NCI-H2107 treated with DMSO at 0.1 percent for 48 hours (cell line): ENCODE data around the gene ZNF765.
"Not testable (repeated sequence)": the region's sequence is repeated elsewhere in the genome, so short reads cannot be mapped to it uniquely, and the experiment has no call there.

Experiments used
- DNase-seq: peaks from one replicate; lab custom pipeline; 2025; ENCODE audit not compliant: unreplicated experiment; lab: John Stamatoyannopoulos, UW

The ZNF765 gene

DNA sequence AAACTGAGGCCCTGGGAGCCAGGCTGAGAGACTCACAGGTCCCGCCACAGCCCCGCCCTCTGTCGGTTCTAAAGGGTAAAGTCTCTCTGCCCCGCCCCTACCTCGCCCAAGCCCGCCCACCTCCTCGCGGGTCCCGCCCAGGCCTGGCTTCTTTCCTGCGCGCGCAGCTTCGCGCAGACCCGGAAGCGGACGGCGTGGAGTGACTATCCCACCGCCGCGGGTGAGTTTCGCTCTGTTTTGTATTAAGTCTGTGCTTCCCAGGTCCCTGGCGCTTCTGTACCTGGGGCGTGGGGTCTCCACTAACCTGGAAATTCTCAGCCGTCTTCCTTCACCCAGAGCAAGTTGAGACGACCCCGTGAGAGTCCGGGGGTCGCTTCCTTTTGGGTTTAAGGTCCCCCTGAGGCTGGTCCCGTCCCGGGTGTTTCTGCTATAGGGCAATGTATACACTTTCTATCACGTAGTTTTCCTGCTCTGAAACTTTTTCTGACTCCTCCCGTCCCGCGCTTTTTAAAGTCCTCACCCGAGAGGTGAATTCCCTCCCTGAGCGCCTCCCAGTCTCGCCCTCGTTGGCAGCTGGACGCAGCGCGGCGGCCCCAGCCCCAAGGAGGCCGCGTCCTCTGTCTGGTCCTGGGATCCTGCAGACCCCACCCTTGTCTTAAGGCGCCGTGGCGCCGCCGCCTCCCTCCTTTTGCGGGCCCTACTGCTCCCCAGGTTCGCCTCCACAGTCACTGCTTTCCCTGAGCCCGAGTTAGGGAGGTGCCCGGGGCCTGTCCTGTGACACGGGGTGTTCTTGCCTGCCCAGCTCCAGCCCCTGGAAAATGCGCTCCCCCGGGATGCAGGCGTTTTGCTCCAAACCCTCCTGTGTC lies at the start of gene ZNF765:
ZNF765 (plus strand) TSS at position 176 of the 866 bp plus-strand sequence. CDS start 2,867 bp downstream, outside the sequence.
- peak; percentile 76 for DNase-seq

GRCh38 chr19:53355739-53356138 lies 39.2 kb upstream of the ZNF765 start:
- DNase-seq: no peak

- no peak for DNase-seq
Measured at GRCh38 chr19:53357821-53358581, 36.9 kb upstream of the ZNF765 start.

- DNase-seq: not testable (repeated sequence)
Measured at GRCh38 chr19:53360056-53360455, 34.9 kb upstream of the ZNF765 start.

GRCh38 chr19:53365134-53365898 lies 29.6 kb upstream of the ZNF765 start, which contains the start of gene ZNF525:
Gene ZNF525 (plus strand): TSS chr19:53365705. CDS start chr19:53372282, 6,577 bp downstream.
- peak; percentile 86 for DNase-seq

DNA sequence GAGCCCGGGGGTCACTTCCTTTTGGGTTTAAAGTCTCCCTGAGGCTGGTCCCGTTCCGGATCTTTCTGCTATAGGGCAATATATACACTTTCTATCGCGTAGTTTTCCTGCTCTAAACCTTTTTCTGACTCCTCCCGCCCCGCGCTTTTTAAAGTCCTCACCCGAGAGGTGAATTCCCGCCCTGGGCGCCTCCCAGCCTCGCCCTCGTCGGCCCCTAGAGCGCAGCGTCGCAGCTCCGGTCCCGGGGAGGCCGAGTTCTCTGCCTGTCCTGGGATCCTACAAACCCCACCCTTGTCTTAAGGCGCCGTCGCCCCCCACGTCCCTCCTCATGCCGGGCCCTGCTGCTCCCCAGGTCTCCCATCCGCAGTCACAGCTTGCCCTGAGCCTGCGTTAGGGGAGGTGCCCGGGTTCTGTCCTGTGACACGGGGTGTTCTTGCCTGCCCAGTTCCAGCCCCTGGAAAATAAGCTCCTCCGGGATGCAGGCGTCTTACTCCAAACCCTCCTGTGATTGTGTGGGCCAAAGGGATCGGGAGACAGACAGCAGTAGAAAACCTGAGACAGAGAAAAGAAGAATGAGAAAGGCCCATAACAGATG lies 29.0 kb upstream of the ZNF765 start:
- DNase-seq: no peak

DNA sequence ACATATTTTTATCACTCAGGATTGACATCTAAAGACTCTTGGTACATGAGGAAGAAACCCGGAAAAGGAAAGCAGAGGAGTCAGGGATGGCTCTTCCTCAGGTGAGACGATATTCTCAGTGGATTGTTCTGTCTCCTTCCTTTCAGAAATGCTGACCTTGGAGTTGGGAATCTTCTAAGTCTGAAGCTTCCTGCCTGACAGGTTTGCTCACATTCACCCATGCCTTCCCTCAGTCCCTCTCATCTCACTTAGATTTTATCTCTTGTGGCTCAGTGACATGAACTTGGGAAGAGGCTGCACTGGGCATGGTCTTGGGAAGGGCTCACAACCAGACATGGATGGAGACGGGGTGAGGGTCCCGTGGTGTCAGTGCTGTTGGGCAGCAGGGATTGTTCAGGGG lies 22.8 kb upstream of the ZNF765 start:
- no peak for DNase-seq

- no peak for DNase-seq
Measured at GRCh38 chr19:53374288-53374687, 20.7 kb upstream of the ZNF765 start.

DNA sequence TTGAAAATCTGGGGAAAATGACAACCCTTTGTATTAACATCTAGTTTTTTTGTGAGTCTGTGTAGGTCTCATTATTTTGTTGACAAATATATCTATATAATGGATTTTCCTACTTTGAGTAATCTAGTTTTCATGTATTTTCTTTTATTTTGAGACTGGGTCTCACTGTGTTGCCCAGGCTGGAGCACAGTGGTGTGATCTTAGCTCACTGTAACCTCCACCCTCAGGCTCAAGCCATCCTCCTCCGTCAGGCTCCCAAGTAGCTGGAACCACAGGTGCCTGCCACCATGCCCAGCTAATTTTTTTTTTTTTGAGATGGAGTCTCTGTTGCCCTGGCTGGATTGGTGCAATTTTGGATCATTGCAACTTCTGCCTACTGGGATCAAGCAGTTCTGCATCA lies 20.2 kb upstream of the ZNF765 start:
- no peak for DNase-seq

- DNase-seq: no peak
Measured at GRCh38 chr19:53381376-53381775, 13.6 kb upstream of the ZNF765 start.

GRCh38 chr19:53388168-53388567 lies 6.8 kb upstream of the ZNF765 start:
- DNase-seq: no peak

- no peak for DNase-seq
Measured at GRCh38 chr19:53388904-53389303, 6.0 kb upstream of the ZNF765 start.

DNA sequence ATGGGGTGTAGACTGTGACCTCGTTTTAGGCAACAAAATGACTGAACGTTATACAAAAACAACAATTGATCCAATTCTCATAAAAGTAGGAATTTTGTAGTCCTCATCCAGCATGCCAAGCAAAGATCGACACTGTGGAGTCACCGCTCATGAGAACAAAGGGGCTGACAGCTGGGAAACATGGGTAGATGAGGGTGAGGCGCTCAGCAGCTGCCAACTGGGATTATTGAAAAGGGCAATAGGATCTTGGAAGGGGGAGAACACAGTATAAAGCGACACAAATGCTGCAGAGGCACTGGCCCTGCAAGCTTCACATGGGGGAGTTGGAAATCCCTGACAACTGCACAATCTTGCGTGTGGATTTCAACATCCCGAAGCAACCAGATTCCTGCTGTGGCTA lies 5.4 kb upstream of the ZNF765 start:
- DNase-seq: no peak

- no peak for DNase-seq
Measured at GRCh38 chr19:53389978-53390377, 5.0 kb upstream of the ZNF765 start.

- no peak for DNase-seq
Measured at GRCh38 chr19:53394522-53394973, 401 bp upstream of the ZNF765 start.

- not testable (repeated sequence) for DNase-seq
Measured at GRCh38 chr19:53395840-53396524, 1.0 kb downstream of the ZNF765 start.

DNA sequence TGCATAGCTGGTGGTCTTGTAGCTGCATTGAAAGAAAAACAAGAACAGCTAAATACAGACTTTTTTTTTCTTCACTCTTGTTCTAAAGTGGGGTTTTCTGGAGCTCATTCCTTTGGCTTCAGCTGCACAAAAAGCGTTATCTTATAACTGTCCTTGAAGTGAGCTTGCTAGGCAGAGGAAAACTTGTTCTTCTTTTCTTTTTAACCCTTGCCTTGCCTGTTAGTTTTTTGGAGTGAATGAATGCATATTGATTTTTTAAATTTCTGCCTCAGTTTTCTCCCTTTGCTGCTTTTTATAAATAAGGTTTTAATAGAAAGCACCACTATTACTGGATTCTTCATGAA lies 1.5 kb downstream of the ZNF765 start:
- DNase-seq: no peak

DNA sequence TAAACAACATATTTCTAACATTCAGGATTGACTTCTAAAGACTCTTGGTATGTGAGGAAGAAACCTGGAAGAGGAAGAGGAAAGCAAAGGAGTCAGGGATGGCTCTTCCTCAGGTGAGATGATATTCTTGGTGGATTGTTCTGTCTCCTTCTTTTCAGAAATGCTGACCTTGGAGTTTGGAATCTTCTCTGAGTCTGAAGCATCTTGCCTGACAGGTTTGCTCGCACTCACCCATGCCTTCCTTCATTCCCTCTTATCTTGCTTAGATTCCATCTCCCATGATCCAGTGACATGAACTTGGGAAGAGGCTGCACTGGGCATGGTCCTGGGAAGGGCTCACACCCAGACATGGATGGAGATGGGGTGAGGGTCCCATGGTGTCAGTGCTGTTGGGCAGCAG lies 3.0 kb downstream of the ZNF765 start:
- not testable (repeated sequence) for DNase-seq

GRCh38 chr19:53409505-53410204 lies 14.7 kb downstream of the ZNF765 start:
- no peak for DNase-seq
